GM18870 (cell line): ENCODE results near the gene FFAR3.
A peak's percentile ranks its signal among the peaks of the same experiment; 100 is the strongest.
"Not testable (repeated sequence)": the region's sequence is repeated elsewhere in the genome, so short reads cannot be mapped to it uniquely, and the experiment has no call there.

Experiments
- ATAC-seq: cut with Tn5 transposase; IDR thresholded peaks from one replicate; pipeline ENCODE4 v1.9.1; 2021; ENCODE audit warnings: moderate library complexity; ENCODE audit not compliant: unreplicated experiment

Gene FFAR3

DNA sequence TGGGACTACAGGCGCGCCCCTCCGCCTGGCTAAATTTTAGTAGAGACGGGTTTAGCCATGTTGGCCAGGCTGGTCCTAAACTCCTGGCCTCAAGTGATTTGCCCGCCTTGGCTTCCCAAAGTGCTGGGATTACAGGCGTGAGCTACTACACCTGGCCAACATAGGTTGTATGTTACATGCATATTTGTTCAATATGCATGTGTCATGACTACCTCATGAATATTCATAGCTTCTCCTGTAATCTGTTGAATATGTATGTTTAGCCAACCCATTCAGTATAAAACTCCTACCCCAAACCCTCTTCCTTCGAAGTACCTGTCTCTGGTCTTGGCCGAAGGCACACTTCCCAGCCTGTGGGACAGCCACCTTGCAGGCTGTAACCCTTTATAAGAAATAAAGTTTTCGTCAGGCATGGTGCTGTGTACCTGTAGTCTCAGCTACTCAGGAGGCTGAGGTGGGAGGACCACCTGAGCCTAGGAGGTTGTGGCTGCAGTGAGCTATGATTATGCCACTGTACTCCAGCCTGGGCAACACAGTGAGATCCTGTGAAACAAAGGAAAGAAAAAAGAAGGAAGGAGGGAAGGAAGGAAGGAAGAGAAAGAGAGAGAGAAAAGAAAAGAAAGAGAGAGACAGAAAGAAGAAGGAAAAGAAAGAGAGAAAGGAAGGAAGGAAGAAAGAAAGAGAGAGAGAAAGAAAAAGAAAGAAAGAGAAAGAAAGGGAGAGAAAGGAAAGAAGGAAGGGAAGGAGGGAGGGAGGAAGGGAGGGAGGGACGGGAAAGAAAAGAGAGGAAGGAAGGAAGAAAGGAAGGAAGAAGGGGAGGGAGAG is 41.9 kb downstream of the FFAR3 start:
- ATAC-seq, result no peak

DNA sequence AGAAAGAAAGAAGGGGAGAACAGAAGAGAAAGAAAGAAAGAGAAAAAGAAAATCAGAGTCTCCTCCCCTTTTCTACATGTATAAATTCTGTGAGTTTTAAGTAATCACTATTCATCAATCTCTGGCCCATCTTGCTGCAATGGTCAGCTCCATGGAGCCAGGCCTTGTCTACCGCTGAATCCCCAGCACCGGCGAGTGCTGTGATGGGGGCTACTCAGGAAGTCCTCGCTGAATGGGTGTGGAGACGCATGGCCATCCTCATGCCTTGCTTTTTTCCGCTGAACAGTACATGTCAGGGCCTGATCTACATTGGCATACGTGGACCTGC is 42.5 kb downstream of the FFAR3 start:
- ATAC-seq, result no peak

DNA sequence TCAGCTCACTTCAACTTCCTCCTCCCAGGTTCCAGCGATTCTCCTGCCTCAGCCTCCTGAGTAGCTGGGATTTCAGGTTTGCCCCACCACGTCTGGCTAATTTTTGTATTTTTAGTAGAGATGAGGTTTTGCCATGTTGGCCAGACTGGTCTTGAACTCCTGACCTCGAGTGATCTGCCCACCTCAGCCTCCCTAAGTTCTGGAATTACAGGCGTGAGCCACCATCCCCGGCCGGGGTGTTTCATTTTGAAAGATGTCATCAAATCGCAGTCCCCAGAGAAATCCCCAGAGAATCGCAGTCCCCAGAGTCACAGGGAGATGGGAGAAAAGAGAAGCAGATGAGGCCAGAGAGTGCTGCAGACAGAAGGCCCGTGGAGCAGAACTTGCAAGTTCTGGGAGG is 43.2 kb downstream of the FFAR3 start:
- not testable (repeated sequence) for ATAC-seq

- no peak for ATAC-seq
Measured at GRCh38 chr19:35403116-35403760, 45.0 kb downstream of the FFAR3 start.

DNA sequence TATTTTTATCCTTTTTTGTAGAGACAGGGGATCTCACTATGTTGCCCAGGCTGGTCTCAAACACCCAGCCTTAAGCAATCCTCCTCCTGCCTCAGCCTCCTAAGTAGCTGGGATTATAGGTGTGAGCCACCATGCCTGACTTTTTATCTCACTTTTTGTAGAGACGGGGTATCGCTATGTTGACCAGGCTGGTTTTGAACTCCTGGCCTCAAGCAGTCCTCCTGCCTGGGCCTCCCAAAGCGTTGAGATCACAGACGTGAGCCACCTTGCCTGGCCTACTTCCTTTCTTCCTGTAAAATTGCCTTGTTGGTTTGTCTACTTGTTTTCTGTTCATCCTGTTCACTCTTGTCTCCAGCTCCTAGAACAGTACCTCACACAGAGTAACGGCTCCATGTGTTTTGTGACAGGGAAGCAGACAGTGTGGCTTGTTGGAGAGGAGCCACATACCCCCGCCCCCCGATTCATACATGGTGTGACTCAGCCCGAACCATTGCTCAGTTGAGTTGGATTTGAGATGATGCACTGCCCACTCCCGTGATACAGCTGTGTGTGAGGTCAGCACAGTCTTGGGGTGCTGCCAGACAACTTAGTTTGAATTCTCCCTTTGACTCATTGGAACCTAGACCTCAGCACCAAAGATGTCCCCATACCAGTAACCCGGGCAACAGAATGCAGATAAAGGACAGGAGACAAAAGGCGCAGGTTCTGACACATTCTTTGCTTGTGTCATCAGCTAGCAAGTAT is 46.8 kb downstream of the FFAR3 start:
- peak; percentile 60 for ATAC-seq

DNA sequence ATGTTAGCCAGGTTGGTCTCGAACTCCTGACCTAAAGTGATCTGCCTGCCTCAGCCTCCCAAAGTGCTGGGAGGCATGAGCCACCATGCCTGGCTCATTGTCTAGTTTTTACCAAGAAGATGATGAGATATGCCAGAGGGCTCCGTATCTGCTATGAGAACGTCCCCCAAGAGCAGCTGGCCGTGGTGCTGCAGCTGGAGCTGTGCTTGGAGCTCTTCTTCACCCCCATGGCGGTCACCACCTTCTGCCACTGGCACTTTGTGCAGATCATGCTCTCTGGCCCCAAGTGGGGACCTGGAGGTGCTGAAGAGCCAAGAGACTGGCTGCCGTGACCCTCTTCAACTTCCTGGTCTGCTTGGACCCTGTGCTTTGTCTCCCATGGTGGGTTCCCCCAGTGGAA is 49.4 kb downstream of the FFAR3 start:
- no peak for ATAC-seq

GRCh38 chr19:35408284-35409171 is 50.3 kb downstream of the FFAR3 start:
- ATAC-seq, result no peak

DNA sequence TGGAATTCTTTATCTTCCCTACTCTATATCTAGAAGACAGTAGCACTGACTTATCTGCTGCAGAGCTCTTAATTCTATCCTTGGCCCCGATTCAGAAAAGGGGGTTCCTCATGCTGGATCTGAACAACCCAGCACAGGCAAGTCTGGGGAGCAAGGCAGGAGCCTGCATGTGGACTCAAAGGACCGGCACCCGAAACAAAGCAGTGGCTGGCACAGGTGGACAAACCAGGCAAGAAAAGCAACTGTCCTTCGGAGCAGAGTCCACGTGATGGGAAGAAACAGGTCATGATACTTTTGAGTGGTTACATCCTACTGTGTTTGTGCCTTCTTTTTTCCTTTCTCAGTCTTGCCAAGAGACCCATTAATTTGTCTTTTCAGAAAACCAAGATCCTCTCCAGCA is 50.9 kb downstream of the FFAR3 start:
- ATAC-seq, result no peak
